Measurements from ENCODE around the gene UACA.

UACA gene

DNA sequence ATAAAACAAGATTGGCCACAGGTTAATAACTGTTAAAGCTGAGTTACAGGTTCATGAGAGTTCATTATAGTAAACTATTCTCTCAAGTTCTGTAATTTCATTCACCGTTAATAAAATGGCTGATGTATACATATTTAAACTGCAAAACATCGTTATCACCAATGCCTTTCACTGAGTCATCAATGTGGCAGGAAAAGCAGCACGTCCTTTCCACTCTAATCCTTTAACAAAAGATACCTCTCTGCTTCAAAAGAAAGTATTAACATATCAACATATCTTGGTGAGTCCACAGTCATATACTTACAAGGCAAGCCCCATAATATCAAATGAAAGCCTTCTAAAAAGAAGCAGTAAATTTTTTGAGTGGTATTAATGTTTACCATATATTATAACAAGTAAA is 54.5 kb downstream of the UACA start:
- no peak for DNase-seq

DNA sequence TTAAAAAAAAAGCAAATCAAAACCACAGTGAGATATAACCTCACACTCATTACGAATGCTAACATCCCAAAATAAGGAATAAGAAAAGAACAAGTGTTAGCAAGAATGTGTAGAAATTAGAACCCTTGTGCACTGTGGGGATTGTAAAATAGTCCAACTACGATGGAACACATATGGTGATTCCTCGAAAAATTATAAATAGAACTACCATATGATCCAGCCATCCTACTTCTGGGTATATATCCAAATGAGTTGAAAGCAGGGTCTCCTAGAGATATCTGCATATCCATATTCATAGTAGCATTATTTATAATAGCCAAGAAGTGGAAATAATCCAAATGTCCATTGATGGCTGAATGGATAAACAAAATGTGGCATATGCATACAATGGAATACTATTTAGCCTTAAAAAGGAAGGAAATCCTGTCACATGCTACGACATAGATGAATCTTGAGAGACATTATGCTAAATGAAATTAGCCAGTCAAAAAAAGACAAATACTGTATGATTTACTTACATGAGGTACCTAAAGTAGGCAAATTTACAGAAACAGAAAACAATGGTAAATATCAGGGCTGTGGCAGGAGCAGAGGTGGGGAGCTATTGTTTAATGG is 55.6 kb downstream of the UACA start:
- no peak for DNase-seq

DNA sequence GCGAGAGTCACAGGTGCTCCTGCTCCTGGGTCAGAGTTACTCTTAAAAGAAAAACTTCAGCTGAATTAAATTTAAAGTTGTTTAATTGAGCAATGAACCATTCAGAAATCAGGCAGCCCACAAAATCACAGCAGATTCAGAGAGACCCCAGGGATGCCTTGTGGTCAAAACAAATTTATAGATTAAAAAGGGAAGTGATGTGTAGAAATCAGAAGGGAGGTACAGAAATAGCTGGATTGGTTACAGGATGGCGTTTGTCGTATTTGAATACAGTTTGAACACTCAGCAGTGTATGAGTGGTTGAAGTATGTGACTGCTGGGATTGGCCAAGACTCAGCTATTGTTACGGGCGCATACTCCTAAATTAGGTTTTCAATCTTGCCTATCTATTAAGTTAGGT is 58.6 kb downstream of the UACA start:
- no peak for DNase-seq

DNA sequence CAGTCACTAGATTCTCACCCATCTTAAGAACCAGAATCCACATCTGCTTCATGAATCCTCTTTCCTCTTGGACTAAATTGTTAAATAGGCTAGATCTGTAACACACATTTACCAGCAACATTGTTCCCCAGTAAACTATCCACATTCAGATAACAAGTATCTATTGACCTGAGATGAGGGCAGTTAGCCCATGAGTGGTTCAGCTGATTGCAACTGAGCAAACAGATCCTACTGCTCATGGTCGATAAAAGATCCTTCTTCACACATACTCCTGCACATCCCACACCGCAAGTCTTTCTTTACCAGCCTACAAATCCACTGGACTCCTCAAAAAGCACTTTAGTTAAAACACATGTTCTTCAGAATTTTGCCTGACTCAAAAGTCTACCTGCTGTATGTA is 59.2 kb downstream of the UACA start:
- no peak for DNase-seq

DNA sequence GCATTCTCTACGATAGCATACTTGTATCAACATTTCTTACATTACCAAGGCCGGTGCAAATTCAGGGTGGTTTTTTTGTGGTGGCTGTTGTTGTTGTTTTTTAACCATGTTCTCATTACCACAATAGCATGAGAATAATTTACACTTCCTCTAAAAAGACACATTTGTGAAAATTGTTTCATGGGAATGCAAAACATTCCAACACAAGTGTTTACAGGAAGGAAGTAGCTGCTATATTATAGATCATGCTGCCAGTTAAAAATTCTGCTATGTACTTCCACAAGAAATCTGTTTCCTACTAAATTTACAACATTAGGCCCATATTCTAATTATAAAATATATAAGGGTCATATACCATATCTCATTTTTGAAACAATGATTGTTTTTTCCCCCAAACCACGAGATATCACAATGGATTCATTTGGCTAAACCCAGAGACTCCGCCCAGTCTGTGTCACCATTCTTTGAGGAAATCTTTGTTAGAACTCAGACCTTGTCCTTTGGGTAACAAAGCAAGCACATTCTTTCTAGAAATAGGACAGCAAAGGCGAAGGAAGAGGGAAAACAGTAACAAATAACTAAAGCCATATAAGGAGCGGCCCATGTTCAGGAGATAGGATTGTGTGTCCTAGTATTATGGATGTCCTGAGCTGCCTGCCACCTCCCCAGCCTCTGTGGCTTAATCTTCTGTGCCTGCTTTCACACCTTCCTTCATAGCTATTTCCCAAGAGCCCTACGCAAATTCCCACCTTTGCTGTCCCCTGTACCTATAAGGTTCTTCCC is 60.1 kb downstream of the UACA start:
- no peak for DNase-seq

DNA sequence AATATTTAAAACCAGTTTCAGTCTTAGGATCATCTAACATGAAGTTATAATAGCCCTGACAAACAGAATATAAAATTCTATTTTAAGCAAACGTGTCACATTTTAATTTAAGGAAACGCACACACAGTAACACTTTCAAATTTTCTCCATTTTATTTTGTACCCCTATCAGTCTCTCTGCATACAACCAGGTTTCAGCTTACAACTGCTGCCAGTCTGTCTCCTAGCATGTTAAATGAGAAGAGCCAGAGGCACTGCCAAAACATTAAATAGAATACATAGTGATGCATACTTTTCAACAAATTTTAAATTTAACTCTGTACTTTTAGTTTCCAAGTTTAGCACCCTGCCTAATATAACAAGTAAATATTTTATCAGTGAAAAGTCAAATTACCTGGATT is 60.8 kb downstream of the UACA start:
- DNase-seq: no peak

DNA sequence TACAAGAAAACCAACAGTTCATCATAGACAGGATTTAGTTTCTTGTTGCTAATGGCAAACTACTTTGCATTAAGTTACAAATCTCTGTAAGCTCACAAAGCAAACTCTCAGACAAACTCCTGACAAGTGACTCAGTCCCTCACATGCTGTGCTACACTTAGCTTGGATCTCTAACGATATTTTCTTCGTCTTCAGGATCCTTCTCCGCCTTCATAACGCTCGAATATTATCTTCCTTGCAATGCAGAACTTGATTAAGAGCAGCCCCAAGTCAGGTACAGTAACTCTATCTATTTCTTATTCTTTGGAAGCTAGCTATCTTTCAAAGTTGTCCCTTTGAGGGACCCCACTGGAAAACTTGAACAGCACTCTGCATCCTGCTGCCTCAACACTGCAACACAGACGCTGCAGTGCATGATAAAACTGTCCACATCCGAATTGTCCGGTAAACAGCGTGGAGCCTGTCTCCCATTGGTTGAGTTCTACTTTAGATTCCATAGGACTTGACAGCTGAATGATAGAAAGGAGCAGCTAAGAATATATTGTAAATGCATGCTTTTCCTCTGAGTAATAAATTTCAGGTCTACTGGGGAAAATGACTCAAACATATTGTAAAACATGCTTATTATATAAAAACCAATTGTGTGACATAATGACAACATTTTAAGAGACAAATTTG is 61.3 kb downstream of the UACA start:
- no peak for DNase-seq

DNA sequence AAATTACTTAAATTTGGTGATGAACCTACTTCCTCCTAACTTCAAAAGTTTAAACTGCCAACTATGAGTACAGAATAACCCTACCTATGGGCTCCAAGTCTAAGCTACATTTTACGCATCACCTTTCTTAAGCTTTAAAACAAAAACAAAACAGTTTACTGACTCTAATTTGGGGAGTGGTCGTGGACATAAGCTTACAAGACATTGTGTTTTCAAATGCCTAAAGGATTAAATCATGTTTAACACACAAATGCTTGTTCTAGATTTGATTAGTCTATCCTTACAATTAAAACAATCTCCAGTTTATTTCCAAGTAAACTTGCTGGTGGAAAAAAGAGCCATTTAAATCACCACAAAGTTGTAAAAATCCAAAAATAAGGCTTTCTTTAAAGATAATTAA is 62.2 kb downstream of the UACA start:
- DNase-seq: no peak

DNA sequence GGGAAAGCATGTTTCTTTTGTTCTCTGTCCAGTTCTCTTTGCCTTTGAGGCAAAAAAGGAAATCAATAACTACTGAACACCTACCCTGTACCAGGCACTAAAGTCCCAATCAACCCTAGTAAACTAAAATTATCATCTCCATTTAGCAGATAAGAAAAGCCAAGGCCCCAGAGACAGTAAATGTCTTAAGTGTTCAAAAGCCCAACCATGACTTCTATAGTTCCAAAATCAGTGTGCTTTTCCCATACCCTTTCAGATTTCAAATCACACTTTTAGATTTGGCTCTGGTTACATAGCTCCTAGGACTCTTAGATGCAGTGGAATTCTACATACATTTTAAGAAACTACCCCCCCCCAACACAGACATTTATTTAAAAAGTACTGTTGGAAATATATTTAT is 63.5 kb downstream of the UACA start:
- DNase-seq: no peak

DNA sequence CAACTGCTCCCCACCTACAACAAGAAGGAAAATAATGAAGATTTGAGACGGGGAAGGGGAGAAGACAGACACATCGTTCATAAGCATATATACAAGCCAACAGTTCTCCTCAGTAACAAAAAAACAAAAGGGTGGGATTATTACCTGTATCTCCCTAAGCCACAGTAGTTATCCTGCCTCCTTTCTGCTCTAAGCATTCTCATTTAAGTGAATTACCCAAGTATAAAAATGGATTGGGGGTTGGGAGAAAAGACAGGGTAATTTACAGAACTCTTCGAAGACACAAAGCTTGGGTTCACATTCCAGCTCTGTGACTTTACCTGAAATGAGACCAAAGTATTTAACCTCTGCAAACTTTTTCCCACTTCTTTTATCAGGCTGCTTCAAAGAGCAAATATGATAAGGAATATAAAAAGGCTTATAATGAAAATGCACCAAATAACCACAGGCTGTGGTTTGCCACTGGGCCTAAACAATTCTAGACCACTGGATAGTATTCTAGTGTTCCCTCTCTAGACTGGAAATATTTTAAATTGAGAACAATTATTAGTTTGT is 64.4 kb downstream of the UACA start:
- no peak for DNase-seq

DNA sequence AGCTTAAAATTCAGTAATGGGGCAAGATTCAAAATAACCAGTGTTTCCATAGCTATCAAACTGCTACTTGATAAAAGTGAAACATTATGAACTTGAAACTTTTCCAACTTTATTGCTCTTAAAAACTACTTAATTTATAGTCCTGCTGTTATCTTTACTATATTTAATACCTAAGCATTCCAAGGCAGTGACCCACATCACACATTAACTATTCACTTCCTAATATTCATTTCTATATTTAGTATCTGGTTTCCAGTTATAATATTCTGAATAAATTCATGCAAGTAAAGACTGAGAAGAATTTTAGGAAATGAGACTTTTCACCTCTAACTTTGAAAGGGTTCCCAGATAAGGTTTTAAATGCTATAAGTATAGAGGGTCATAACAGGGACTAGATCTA is 64.9 kb downstream of the UACA start:
- no peak for DNase-seq

DNA sequence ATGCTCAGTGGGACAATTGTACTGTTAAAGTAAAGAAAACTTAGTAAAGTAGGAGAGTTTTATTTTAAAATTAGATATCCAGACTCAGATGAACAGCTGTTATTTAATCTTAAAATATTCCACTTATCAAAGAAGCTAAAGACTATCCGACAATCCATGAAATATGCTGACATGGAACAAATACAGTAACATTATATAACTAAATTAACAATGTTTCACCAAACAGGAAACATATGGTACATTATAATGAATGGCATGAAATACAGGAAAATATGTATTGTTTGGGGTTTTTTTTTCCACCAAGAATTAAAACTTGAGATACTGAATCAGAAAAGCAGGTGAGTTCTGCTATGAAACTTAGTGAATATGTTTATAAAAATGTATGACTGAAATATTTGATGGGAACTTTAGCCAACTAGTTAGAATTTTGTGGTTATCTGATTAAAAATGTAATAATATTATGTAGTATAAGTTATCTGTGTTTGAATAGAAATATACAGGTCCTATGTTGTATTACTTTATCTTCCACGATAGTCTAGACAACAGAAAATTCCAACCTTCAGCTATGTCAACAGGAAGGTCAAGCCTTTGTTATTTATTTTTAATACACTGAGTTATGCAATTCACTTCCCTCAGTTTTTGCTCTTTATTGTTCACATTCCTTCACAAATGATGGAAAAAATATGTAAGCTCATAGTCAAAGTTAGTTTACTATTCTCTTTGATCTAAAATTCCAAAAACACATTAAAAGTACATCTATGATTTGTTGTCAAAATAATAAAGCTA is 72.7 kb downstream of the UACA start:
- DNase-seq: no peak

DNA sequence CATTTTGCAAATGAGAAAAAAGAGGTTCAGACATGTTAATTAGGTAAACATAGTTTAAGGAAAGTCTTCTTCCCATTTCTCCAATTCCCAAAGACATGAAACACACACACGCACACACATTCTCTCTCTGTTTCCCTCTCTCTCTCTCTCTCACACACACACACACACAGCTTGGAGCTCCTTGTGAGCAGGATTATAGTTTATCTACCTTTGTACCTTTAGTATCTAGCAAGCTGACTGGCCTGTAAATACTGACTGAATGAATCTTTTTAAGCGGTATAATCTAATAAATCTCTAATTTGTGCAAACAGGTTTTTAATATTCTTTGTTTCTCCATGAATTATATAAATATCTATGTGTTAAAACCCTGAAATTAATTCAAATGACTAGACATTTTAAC is 73.3 kb downstream of the UACA start:
- no peak for DNase-seq

DNA sequence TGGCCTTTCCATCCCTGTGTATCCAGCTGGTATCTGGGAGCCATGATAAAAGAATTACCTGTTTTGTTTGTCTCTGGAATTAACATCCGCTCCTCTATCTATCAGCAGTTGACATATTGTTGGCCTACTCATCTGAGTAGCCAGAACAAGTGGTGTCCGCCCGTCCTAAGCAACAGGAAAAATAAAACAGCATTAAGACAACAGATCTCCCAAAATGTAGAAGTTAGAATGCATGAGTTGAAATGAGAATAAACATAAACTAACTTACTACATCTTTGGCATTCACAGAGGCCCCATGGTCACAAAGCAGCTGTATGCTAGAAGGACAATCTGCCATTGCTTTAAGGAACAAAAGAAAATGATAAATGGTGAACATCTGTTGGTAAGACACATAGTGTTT is 75.9 kb downstream of the UACA start:
- no peak for DNase-seq

DNA sequence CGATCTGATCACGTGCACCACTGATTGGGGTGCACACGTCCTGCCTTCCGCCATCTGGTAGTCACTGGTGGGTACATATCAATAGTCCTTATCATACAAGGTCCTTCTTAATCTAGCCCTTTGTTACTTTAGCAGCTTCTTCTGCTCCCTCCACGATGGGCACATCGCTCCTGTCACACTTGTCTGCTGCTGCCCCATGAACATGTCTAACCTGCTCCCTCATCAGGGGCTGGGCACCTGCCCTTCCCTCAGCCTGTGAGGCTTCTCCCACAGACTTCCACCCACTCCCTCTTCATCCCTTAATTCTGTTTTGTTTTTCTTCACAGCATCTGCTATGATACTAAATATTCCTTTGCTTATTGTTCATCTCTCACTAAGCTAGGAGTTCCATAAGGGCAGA is 82.5 kb downstream of the UACA start:
- DNase-seq: no peak

DNA sequence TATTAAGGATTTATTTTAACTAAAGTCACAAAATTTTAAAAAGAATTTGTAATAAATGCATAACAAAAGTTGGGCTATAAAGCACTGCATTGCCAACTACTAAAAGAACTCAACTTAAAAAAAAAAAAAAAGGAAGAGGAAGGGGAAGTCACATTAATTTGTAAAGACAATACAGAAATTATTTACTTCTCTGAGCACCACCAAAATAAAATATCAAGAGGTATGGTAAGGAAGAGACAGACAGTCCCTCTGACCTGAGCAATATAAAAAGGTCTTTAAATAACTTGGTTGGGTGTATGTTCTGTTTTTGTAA is 83.5 kb downstream of the UACA start:
- DNase-seq: no peak

DNA sequence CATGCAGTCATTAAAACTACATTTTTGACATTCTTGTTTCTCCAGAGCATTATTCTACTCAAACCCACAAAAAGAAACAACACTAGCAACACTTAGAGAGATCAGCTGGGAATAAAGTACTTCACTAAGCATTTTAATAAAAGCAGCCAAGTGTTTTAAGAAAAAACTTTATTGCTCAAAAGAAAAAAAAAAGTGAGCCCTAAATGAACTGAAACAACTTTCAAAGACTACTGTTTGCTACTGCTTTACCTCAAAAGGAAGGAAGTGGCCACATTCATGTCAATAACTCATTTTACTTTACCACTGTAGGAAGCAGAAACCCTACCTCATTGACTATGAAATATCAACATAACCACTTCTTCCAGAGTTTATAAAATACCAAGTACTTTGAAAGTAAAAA is 91.3 kb downstream of the UACA start:
- no peak for DNase-seq

DNA sequence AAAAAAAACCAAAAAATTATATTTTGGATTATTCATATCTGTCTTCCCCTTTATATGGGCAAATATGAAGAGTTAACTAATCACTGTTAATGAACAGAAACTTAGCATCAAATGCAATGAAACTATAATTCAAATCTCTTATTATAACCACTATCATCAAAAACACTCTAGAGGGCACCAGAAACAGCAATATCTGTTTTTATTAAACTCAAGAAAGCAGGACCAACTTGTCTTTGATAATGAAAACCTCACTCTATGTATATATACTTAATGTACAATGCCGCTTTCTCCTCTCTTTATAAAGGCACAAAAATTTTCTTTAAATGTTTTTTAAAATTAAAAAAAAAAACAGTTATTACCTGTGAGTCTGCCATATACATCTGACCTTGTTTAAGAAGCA is 92.7 kb downstream of the UACA start:
- no peak for DNase-seq

DNA sequence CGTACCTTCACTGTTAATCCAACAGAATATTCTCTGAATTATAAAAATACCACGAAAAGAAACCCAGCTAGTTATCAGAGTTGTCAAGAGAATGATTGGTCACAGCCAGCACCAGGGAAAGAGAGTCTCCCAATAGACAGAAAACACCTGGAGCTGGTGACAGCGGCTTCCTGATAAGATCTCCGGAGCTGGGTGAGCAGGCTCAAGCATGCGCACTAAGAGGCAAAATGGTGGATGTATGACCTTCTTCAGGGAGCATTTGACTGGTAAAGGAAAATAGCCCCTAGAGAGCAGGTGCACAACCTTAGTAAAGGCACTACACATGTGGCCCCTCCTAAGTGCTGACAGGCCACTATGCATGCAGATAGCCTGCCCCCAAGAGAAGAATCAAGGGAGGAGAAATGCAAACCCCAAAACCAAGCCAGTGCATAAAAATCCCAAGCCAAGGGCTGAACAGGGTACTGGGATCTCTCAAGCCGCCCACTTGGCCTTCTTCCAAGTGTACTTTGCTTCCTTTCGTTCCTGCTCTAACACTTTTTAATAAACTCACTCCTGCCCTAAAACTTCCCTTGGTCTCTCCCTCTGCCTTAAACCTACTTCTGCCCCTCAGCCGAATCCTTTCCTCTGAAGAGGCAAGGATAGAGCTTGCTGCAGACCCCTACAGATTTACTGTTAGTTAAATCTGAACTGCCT is 93.2 kb downstream of the UACA start:
- no peak for DNase-seq

DNA sequence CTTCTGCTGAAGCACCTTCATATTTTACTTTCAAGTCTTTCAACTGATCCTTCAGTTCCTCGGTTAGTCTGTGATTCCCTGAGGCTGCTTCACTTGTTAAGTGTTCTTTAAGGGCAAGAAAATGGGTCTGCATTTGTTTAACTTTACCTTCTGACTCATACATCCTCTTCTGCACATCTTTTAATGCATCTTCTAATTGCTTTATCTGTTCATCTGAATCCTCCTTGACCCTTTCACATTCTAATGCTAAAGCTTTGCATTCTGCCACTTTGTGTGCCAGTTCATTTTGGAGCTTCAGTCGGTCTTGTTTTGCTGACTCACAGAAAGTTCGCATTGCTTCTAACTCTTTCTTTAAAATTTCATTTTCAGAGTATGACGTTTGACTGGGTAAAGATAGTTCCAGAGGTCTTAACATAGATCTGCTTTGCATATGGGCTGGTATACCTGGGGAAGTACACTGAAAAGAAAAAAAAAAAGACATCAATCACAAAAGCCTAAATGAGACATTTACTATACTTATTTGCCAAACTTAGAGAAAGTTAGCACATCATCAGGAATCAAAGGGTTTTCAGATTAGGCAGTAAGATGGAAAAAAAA is 94.3 kb downstream of the UACA start:
- no peak for DNase-seq

DNA sequence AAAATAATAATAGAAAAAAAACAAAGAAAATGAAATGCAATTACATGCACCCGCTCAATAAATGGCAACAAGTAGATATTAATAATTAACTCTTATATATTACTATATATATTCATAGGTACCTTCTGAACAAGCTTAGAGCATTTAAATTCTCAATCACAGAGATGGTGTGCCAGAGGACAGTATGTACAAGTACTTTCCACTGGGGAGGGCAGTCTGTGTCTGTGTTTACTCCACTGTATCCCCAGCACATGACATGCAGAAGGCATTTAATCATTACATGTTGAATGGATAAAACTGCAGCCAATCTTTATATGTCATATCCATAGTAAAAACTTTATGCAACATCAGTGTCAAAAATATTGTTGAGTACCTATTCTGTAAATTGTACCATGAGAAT is 97.8 kb downstream of the UACA start:
- DNase-seq: no peak

DNA sequence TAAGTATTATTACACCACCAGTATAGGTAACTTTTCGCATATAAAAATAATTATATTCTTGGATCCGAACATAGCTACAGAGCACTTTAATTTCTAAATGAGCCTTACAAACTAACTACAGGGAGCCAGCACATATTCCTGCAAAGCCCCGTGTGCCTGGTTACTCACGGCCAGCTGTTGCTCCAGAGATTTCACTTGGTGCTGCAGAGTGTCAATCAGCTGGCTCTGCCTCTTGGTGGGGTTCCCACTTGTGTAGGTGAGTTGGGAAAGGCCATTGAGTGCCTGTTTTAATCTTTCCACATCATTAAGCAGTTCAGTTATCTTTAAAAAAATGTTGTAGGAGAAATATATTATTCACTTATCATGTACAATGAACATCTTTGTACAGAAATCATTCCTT is 98.9 kb downstream of the UACA start:
- DNase-seq: no peak
